HG03280 (cell line): ENCODE results near the gene CD300LF.

Experiments used
- ATAC-seq: cut with Tn5 transposase; IDR thresholded peaks from one replicate; pipeline ENCODE4 v1.9.1; 2021; ENCODE audit warnings: mild to moderate bottlenecking, moderate library complexity; ENCODE audit not compliant: unreplicated experiment

Gene CD300LF

GRCh38 chr17:74746376-74746775 is 33.7 kb upstream of the CD300LF start:
- ATAC-seq: no peak

GRCh38 chr17:74745548-74746177 is 32.9 kb upstream of the CD300LF start:
- ATAC-seq: no peak

GRCh38 chr17:74744714-74745547 is 32.2 kb upstream of the CD300LF start:
- ATAC-seq: no peak

- ATAC-seq: no peak
Measured at GRCh38 chr17:74744349-74744713, 31.6 kb upstream of the CD300LF start.

GRCh38 chr17:74743755-74744154 is 31.0 kb upstream of the CD300LF start:
- no peak for ATAC-seq

GRCh38 chr17:74742978-74743545 is 30.3 kb upstream of the CD300LF start:
- no peak for ATAC-seq

GRCh38 chr17:74742153-74742515 is 29.4 kb upstream of the CD300LF start:
- ATAC-seq: no peak

GRCh38 chr17:74740641-74741387 is 28.1 kb upstream of the CD300LF start:
- ATAC-seq: no peak

- no peak for ATAC-seq
Measured at GRCh38 chr17:74740173-74740572, 27.4 kb upstream of the CD300LF start.

- ATAC-seq: no peak
Measured at GRCh38 chr17:74739227-74739831, 26.6 kb upstream of the CD300LF start.

- peak; percentile 36 for ATAC-seq
Measured at GRCh38 chr17:74738051-74738996, 25.6 kb upstream of the CD300LF start.

- no peak for ATAC-seq
Measured at GRCh38 chr17:74737299-74738050, 24.8 kb upstream of the CD300LF start.

GRCh38 chr17:74736513-74737298 is 24.0 kb upstream of the CD300LF start, which contains the start of gene RAB37:
RAB37 (plus strand) TSS chr17:74737256; CDS start chr17:74737273, 17 bp downstream.
- ATAC-seq: peak; percentile 46

GRCh38 chr17:74734256-74734655 is 21.5 kb upstream of the CD300LF start:
- ATAC-seq: no peak

- no peak for ATAC-seq
Measured at GRCh38 chr17:74733365-74734122, 20.8 kb upstream of the CD300LF start.

GRCh38 chr17:74732042-74732867 is 19.5 kb upstream of the CD300LF start:
- ATAC-seq: no peak

GRCh38 chr17:74731347-74731605 is 18.6 kb upstream of the CD300LF start:
- no peak for ATAC-seq
